Measurements from ENCODE around the gene ADAMTS12. TPM values are rescaled to one million over a fixed set of nuclear protein-coding genes. Genes with fewer than 3 reads are reported as not detected.

The ADAMTS12 gene
- total and polyA plus RNA-seq, 2 experiments from 2014 or later, result 9.1 to 17.1 TPM

DNA sequence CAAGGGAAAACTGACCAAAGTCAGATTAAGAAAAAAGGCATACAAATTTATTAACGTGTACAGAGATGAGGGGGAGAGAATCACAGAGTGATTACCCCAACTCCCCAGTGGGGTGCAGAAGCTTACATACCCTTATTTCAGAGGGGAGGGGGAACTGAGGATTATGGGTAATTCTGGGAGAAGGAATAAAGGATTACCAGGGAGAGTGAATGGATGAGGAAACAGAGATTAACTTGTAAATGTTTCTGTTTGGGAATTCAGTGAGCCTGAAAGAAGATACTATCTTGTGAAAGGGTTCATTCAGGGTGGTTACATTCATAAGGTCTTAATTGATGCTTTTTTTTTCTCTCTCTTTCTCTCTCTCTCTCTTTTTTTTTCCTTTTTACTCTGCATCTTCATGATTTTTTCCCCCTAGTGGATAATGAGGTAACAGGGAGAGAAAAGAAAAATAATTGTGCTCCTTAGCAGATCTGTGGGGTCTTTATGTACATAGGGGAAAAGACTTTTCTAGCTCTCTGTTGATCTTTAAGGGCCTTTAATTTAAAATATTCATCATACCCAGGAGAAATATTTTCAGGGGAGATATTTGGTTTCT lies 401.6 kb downstream of the ADAMTS12 start:
- Histone ChIP-seq H3K4me1 (ENCODE audit: insufficient read depth) (peaks cover 6% of the 10 kb centered on the region), H3F3A (replicated peaks; ENCODE audit: low read depth) (no peaks in the 10 kb centered on the region), H3K9me2 (ENCODE audit: insufficient read depth) (peaks cover 9% of the 10 kb centered on the region; the same call in 1 of the 2 replicates), H3K27me3 (ENCODE audit: insufficient read depth) (no peaks in the 10 kb centered on the region), H2AFZ (no peak overlapping the region), H3K27ac (ENCODE audit: low read depth) (no peak overlapping the region), H3K4me2 (no peak overlapping the region), H4K20me1 (replicated peaks; ENCODE audit: insufficient read depth) (no peaks in the 10 kb centered on the region), H3K4me3 (no peak overlapping the region), H3K79me2 (replicated peaks; ENCODE audit: insufficient read depth) (no peaks in the 10 kb centered on the region), H3K36me3 (ENCODE audit: insufficient read depth) (no peaks in the 10 kb centered on the region)
- no peak for TF ChIP-seq EZH2 (IDR thresholded peaks at IDR 0.05; ENCODE audit: low read depth, unreplicated experiment)
- TF ChIP-seq JUNB (IDR thresholded peaks at IDR 0.05; ENCODE audit: unreplicated experiment), result no peak
- TF ChIP-seq, protein P1, sequence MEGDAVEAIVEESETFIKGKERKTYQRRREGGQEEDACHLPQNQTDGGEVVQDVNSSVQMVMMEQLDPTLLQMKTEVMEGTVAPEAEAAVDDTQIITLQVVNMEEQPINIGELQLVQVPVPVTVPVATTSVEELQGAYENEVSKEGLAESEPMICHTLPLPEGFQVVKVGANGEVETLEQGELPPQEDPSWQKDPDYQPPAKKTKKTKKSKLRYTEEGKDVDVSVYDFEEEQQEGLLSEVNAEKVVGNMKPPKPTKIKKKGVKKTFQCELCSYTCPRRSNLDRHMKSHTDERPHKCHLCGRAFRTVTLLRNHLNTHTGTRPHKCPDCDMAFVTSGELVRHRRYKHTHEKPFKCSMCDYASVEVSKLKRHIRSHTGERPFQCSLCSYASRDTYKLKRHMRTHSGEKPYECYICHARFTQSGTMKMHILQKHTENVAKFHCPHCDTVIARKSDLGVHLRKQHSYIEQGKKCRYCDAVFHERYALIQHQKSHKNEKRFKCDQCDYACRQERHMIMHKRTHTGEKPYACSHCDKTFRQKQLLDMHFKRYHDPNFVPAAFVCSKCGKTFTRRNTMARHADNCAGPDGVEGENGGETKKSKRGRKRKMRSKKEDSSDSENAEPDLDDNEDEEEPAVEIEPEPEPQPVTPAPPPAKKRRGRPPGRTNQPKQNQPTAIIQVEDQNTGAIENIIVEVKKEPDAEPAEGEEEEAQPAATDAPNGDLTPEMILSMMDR (conservative IDR thresholded peaks at IDR 0.05; ENCODE audit: low read depth in 2 of 2), result no peak
- no peak for TF ChIP-seq STAT1 (IDR thresholded peaks at IDR 0.05; ENCODE audit: unreplicated experiment)
- no peak for TF ChIP-seq CREB1 (CRISPR knock-in tag; IDR thresholded peaks at IDR 0.05; ENCODE audit: low read depth)
- no peak for TF ChIP-seq ZNF331 (CRISPR knock-in tag; IDR thresholded peaks at IDR 0.05; ENCODE audit: low read depth)
- no peak for TF ChIP-seq NANOG (IDR thresholded peaks at IDR 0.05; ENCODE audit: borderline replicate concordance)
- TF ChIP-seq, protein P2, sequence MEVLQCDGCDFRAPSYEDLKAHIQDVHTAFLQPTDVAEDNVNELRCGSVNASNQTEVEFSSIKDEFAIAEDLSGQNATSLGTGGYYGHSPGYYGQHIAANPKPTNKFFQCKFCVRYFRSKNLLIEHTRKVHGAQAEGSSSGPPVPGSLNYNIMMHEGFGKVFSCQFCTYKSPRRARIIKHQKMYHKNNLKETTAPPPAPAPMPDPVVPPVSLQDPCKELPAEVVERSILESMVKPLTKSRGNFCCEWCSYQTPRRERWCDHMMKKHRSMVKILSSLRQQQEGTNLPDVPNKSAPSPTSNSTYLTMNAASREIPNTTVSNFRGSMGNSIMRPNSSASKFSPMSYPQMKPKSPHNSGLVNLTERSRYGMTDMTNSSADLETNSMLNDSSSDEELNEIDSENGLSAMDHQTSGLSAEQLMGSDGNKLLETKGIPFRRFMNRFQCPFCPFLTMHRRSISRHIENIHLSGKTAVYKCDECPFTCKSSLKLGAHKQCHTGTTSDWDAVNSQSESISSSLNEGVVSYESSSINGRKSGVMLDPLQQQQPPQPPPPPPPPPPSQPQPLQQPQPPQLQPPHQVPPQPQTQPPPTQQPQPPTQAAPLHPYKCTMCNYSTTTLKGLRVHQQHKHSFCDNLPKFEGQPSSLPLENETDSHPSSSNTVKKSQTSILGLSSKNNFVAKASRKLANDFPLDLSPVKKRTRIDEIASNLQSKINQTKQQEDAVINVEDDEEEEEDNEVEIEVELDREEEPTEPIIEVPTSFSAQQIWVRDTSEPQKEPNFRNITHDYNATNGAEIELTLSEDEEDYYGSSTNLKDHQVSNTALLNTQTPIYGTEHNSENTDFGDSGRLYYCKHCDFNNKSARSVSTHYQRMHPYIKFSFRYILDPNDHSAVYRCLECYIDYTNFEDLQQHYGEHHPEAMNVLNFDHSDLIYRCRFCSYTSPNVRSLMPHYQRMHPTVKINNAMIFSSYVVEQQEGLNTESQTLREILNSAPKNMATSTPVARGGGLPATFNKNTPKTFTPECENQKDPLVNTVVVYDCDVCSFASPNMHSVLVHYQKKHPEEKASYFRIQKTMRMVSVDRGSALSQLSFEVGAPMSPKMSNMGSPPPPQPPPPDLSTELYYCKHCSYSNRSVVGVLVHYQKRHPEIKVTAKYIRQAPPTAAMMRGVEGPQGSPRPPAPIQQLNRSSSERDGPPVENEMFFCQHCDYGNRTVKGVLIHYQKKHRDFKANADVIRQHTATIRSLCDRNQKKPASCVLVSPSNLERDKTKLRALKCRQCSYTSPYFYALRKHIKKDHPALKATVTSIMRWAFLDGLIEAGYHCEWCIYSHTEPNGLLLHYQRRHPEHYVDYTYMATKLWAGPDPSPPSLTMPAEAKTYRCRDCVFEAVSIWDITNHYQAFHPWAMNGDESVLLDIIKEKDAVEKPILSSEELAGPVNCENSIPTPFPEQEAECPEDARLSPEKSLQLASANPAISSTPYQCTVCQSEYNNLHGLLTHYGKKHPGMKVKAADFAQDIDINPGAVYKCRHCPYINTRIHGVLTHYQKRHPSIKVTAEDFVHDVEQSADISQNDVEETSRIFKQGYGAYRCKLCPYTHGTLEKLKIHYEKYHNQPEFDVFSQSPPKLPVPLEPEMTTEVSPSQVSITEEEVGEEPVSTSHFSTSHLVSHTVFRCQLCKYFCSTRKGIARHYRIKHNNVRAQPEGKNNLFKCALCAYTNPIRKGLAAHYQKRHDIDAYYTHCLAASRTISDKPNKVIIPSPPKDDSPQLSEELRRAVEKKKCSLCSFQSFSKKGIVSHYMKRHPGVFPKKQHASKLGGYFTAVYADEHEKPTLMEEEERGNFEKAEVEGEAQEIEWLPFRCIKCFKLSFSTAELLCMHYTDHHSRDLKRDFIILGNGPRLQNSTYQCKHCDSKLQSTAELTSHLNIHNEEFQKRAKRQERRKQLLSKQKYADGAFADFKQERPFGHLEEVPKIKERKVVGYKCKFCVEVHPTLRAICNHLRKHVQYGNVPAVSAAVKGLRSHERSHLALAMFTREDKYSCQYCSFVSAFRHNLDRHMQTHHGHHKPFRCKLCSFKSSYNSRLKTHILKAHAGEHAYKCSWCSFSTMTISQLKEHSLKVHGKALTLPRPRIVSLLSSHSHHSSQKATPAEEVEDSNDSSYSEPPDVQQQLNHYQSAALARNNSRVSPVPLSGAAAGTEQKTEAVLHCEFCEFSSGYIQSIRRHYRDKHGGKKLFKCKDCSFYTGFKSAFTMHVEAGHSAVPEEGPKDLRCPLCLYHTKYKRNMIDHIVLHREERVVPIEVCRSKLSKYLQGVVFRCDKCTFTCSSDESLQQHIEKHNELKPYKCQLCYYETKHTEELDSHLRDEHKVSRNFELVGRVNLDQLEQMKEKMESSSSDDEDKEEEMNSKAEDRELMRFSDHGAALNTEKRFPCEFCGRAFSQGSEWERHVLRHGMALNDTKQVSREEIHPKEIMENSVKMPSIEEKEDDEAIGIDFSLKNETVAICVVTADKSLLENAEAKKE (CRISPR knock-in tag; IDR thresholded peaks at IDR 0.05), result no peak
- no peak for TF ChIP-seq ZNF114 (CRISPR knock-in tag; IDR thresholded peaks at IDR 0.05)
- TF ChIP-seq POLR2AphosphoS5 (IDR thresholded peaks at IDR 0.05; ENCODE audit: low read depth), result no peak
- ATAC-seq (no peak), DNase-seq (ENCODE audit: low spot score) (no peak)
- Mint-ChIP-seq H3K36me3 (ENCODE audit: low read depth) (peaks cover 19% of the 10 kb centered on the region), H3K4me3 (no peak overlapping the region), H3K4me1 (peaks cover 11% of the 10 kb centered on the region; the same call in 2 of the 3 replicates), H3K27me3 (ENCODE audit: insufficient read depth, low read depth, poor library complexity) (no peaks in the 10 kb centered on the region), H3K9me3 (peaks cover 14% of the 10 kb centered on the region), H3K27ac (no peak overlapping the region)

Data from GM23338 (cell line).